HG03039 (cell line): ENCODE results near the gene OSBPL3.

Experiments used
- ATAC-seq: cut with Tn5 transposase; IDR thresholded peaks from one replicate; pipeline ENCODE4 v1.9.1; 2021; ENCODE audit warnings: mild to moderate bottlenecking, moderate library complexity; ENCODE audit not compliant: unreplicated experiment

Gene OSBPL3

GRCh38 chr7:24769014-24769830 is 210.8 kb downstream of the OSBPL3 start:
- ATAC-seq, result no peak

- no peak for ATAC-seq
These were observed 212.0 kb downstream of the OSBPL3 start for GRCh38 chr7:24767878-24768569.

- no peak for ATAC-seq
These were observed 214.8 kb downstream of the OSBPL3 start for GRCh38 chr7:24764972-24765744.

GRCh38 chr7:24764011-24764410 is 216.0 kb downstream of the OSBPL3 start:
- no peak for ATAC-seq

GRCh38 chr7:24763303-24763901 is 216.6 kb downstream of the OSBPL3 start:
- ATAC-seq, result no peak

- ATAC-seq, result no peak
These were observed 217.2 kb downstream of the OSBPL3 start for GRCh38 chr7:24762771-24763170.

DNA sequence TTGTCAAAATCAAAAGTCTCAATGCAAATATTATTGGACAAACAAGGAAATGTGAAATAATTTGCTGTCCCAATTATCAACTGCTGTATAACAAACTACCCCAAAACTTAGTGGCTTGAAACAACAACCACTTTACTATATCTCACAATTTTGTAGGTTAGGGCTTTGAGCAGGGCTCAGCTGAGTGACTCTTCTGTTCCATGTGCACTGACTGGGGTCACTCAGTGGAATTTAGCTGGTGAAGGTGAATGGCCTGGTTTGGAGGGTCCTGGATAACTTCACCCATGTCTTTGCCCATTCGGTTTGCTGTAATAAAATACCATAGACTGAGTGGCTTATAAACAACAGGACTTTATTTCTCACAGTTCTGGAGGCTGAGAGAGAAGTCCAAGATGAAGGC is 219.0 kb downstream of the OSBPL3 start:
- ATAC-seq, result no peak

- ATAC-seq, result peak; percentile 56
These were observed 222.4 kb downstream of the OSBPL3 start, which contains the start of gene GSDME for GRCh38 chr7:24757353-24758275. Gene GSDME (minus strand): TSS chr7:24757464. CDS start chr7:24749774, 7,690 bp downstream.

- peak; percentile 12 for ATAC-seq
These were observed 223.2 kb downstream of the OSBPL3 start for GRCh38 chr7:24756545-24757352.

DNA sequence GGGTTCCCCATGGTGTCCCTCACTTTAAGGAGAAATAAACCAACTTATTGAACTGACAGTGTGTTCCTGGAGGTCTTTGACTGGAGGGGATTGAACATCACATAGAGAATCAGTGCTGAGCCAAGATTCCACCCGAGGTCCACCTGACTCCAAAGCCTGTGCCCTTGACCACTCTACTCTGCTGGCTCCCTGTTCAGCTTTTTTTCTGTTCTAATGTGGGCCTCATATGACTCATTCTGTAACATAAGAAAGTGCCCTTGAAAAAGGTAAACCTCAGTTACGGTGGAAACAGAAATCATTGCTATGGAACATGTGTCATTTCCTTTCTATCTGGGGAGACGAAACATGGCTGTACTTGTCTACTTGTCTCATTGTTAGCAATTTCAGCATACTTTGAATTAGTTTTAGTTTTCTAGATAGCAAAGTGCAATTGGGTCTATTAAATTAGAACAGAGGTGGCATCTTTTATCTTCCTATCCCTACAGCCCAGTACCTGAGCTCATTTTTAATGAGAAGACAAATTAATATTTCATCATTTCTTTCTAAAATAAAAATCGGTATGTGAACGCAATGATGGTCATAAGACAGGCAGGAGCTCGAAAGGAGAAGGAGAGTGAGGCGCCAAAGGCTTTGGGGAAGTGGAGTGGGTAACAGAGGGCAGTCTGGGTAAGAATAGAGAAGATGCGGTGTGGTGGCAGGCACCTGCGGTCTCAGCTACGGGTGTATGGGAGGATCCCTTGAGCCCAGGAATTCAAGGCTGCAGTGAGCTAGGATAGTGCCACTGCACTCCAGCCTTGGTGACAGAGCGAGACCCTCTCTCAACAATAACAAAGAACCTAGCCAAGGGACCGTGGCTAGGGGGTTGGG is 224.2 kb downstream of the OSBPL3 start:
- peak; percentile 38 for ATAC-seq

DNA sequence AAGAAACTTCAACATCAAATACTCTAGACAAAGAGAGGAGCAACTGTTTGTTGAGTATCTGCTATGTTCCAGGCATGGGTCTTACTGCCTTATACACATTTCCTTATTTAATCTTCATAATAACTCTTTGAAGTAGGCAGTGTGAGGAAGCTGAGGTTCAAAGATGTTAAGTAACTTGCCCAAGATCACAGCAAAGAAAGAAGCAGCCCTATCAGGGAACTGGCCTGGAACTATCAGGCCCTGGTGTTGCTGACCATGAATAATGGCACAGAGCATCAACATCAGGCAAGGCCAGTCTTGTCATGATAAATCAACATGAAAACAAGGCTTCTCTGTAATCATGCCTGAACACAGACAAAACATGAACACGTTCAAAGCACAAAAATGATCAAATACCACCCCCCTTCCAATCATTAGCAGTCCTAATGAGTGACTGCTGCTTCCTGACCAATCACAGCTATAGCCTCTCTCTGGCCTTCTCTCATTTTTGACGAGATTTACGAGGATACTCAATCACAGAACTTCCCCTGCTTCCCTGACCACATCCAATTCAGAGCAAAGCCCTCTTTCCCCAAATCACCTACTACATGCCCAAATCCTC is 225.0 kb downstream of the OSBPL3 start:
- ATAC-seq, result no peak

DNA sequence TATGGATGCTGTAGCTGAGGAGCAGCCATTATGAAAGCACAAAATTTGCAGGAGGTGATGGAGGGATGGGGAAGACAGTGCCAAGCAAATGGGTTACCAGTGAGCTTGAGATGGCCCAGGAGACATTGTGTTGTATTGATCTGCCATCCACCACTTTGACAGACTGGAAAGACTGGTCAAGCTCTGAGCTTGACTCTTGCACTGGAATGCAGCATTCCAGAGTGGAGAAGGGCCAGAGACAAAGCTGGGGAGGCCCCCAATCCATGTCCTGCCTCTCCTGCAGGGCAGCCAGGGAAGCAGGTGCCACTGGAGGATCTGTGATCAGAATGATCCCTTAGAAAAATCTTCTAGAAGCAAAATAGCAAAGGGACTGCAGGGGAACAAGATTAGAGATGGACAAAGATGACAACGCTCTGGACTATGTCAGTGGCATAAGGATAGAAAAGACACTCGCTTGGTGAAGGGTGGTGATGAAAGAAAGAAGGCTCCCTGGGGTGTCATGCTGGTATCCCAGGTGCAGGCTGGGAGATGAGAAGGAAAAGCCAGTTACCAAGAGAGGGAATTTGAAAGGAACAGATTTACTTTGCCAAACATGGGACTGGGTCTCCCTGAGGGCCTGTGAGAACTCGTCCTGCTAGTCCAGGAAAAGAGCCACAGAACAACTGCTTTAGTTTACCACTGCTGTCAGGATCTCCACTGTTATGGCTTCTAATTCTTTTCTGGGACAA is 227.7 kb downstream of the OSBPL3 start:
- ATAC-seq, result no peak

DNA sequence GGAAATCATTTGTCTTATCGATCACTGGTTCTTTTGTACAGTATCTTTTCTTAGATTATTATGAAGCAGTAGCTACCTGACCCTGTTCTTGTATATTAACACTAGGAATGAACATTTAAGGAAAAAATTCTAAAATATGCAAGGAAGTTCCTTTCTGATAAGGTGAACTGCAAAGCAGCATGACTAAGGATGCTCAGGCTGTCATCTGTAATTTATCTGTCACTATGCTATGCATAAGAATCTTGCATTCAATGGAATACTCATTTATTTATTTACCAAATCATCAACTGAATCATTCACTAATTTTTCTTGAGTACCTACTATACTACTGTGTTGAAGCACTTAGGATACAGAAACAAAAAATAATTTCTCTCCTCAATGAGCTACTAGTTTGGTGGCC is 228.5 kb downstream of the OSBPL3 start:
- ATAC-seq, result no peak

DNA sequence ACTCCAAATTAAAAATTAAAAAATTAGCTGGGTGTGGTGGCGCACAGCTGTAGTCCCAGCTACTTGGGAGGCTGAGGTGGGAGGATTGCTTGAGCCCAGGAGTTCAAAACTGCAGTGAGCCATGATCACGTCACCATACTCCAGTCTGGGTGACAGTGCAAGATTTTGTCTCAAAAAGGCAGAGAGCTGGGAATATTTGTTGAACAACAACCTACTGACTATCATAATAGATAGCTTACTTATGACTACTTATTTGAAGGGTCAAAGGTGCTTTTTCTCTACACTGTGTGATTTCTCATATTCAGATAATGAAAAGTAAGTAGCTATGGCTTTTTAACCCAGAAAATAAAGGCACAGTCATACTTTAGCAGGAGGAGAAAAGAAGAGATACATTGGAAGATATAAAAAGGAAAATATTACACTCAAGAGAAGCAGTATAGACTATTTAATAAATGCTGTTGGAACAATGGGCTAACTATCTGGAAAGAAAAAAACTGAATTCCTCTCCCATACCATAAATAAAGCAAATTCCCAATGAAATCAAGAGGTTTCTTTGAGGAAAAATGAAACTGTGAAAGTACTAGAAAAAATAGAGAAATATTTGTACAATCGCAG is 229.4 kb downstream of the OSBPL3 start:
- no peak for ATAC-seq

DNA sequence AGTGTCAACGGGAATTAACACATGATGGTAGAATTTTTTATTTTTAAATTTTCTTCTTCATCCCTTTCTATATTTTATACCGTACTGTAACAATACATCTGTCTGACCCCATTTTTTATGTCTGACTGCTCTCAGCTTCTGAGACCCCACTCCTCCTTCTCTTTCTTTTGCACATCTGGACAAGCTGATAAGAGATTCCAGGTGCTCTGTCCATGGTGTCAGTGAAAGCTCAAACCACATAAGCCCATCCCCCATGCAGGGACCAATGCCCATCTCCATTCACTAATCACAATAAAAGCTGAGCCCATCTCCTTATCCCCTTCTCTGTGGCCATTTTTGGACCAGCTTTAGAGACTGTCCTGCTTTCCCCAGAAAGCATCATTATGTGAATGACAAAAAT is 231.5 kb downstream of the OSBPL3 start:
- no peak for ATAC-seq
